Mesothelial cell of epicardium (in vitro differentiated cells): ENCODE data around the gene TTC9. TPM values are rescaled to one million over a fixed set of nuclear protein-coding genes. Genes with fewer than 3 reads are reported as not detected.

ENCODE experiments used
- DNase-seq, 2 experiments: peaks; one replicate each; pipeline ENCODE4 v3.0.0; 2021; ENCODE audit warnings: low spot score in 2 of 2; ENCODE audit not compliant: unreplicated experiment in 2 of 2
- H3K27ac Mint-ChIP-seq: 2 replicates; pipeline ENCODE4 v1.8.0; 2021; ENCODE audit warnings: mixed read lengths
- H3K27me3 Mint-ChIP-seq: 2 replicates; pipeline ENCODE4 v1.8.0; 2021; ENCODE audit warnings: low read depth, mixed read lengths
- H3K36me3 Mint-ChIP-seq: 2 replicates; pipeline ENCODE4 v1.8.0; 2021; ENCODE audit warnings: mixed read lengths
- H3K4me1 Mint-ChIP-seq: 2 replicates; pipeline ENCODE4 v1.8.0; 2021; ENCODE audit warnings: mixed read lengths
- H3K4me3 Mint-ChIP-seq: 2 replicates; pipeline ENCODE4 v1.8.0; 2021; ENCODE audit warnings: mild to moderate bottlenecking, moderate library complexity, mixed read lengths
- H3K9me3 Mint-ChIP-seq: 2 replicates; pipeline ENCODE4 v1.8.0; 2021; ENCODE audit warnings: mixed read lengths
- CTCF ChIP-seq: fragments of 200-600 bp; sonication (generic); IDR thresholded peaks from one replicate; pipeline ENCODE4 v1.5.0; 2021; ENCODE audit warnings: antibody characterized with exemption; ENCODE audit not compliant: unreplicated experiment
- total RNA-seq: library from RNA; stranded (reverse); gene quantifications from 3 replicates; pipeline ENCODE4 v1.2.1, GENCODE V29; 2021

Gene TTC9
- total RNA-seq, 1 donor from 2014 or later = 4.8 TPM

- Mint-ChIP-seq H3K36me3 (no peaks in the 10 kb centered on the region), H3K4me3 (no peak overlapping the region), H3K27ac (no peak overlapping the region), H3K4me1 (peaks cover 4% of the 10 kb centered on the region), H3K27me3 (peaks cover 1% of the 10 kb centered on the region), H3K9me3 (no peaks in the 10 kb centered on the region)
- no peak for DNase-seq
- no peak for TF ChIP-seq CTCF
Measured at GRCh38 chr14:70718383-70719118, 76.8 kb downstream of the TTC9 start.

DNA sequence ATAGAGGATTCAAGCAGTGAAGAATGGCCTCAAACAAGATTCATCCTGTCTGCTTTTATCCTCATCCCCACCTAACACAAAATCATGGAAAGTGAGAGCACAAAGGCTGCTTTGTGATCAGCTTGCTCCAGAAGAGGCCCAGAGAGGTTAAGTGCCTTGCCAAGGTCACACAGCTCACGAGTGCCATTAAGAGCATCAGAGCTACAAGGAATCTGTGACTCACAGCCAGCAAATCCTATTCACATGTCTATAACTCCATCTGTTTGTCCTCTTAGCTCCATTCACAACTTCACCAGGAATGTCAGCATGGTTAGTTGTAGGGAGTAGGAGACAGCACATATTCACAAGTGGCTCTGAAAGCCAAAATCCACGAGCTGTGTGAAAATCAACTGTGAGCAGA, 79.8 kb downstream of the TTC9 start:
- TF ChIP-seq CTCF = no peak
- H3K36me3 Mint-ChIP-seq = no peaks in the 10 kb centered on the region
- no peaks in the 10 kb centered on the region for H3K4me1 Mint-ChIP-seq
- H3K9me3 Mint-ChIP-seq = no peaks in the 10 kb centered on the region
- no peak for DNase-seq
- H3K27me3 Mint-ChIP-seq = no peaks in the 10 kb centered on the region
- no peak overlapping the region for H3K27ac Mint-ChIP-seq
- H3K4me3 Mint-ChIP-seq = no peak overlapping the region

DNA sequence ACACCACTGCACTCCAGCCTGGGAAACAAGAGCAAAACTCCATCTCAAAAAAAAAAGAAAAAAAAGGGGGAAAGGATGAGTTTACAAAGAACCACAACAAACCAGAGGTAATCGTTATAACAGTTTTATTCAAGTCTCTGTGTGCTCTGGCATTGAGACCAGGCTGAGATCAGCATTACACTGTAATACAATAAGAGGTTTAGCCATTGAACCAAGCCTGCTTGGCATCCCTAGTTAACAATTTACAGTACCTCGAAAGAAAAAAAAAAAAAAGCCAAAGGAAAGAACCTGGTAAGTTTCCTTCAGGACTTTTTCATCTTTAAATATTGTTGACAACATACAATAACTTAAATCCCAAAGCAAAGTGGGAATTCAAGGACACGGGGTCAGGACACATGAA, 80.7 kb downstream of the TTC9 start:
- no peak overlapping the region for H3K4me3 Mint-ChIP-seq
- H3K27me3 Mint-ChIP-seq = no peaks in the 10 kb centered on the region
- no peak for TF ChIP-seq CTCF
- no peaks in the 10 kb centered on the region for H3K4me1 Mint-ChIP-seq
- no peaks in the 10 kb centered on the region for H3K36me3 Mint-ChIP-seq
- no peak for DNase-seq
- H3K27ac Mint-ChIP-seq = no peak overlapping the region
- no peaks in the 10 kb centered on the region for H3K9me3 Mint-ChIP-seq

- no peak for TF ChIP-seq CTCF
- Mint-ChIP-seq H3K27ac (no peak overlapping the region), H3K9me3 (no peaks in the 10 kb centered on the region), H3K4me3 (no peak overlapping the region), H3K27me3 (no peaks in the 10 kb centered on the region), H3K36me3 (peaks cover under 1% of the 10 kb centered on the region), H3K4me1 (no peaks in the 10 kb centered on the region)
- no peak for DNase-seq
Measured at GRCh38 chr14:70723276-70723675, 81.6 kb downstream of the TTC9 start.

- no peaks in the 10 kb centered on the region for H3K9me3 Mint-ChIP-seq
Measured at GRCh38 chr14:70724110-70724509, 82.4 kb downstream of the TTC9 start.

More at GRCh38 chr14:70724110-70724509, 82.4 kb downstream of the TTC9 start:
- TF ChIP-seq CTCF = no peak
- Mint-ChIP-seq H3K27me3 (no peaks in the 10 kb centered on the region), H3K27ac (no peak overlapping the region), H3K4me1 (no peaks in the 10 kb centered on the region), H3K4me3 (no peak overlapping the region), H3K36me3 (peaks cover 6% of the 10 kb centered on the region)
- DNase-seq = no peak
